Motor neuron (in vitro differentiated cells): ENCODE results near the gene SUMF1. TPM values are rescaled to one million over a fixed set of nuclear protein-coding genes. Genes with fewer than 3 reads are reported as not detected.
A peak's percentile ranks its signal among the peaks of the same experiment; 100 is the strongest.
"Not testable (repeated sequence)": the region's sequence is repeated elsewhere in the genome, so short reads cannot be mapped to it uniquely, and the experiment has no call there.

Source experiments
- ATAC-seq, 8 experiments: fragments of 200-7000 bp; cut with Tn5 transposase; replicated peaks in 6 of 8; 2 replicates each; pipeline ENCODE4 v1.8.0; 2021; ENCODE audit warnings: mild to moderate bottlenecking in 8 of 8, moderate library complexity in 8 of 8
- H3K27ac ChIP-seq, 2 donors: fragments of 250-450 bp; sonication (Bioruptor Pico); 2 replicates each; pipeline ENCODE4 v1.9.0; 2021; ENCODE audit warnings: antibody characterized with exemption in 2 of 2, mild to moderate bottlenecking in 2 of 2, moderate library complexity in 1 of 2
- H3K4me1 ChIP-seq, 2 donors: fragments of 250-450 bp; sonication (Bioruptor Pico); replicated peaks in 1 of 2; 2 replicates each; pipeline ENCODE4 v1.6.1; 2021; ENCODE audit warnings: antibody characterized with exemption in 2 of 2, mild to moderate bottlenecking in 2 of 2, moderate library complexity in 1 of 2
- H3K4me3 ChIP-seq, 5 donors: fragments of 250-450 bp; sonication (Bioruptor Pico); 2 replicates each; pipeline ENCODE4 v1.9.0; 2021; ENCODE audit warnings: antibody characterized with exemption in 5 of 5, mild to moderate bottlenecking in 5 of 5, moderate library complexity in 4 of 5
- WGBS, 10 experiments: fragments of 450-650 bp; shearing (Covaris generic); methylation state at CpG; one replicate each; pipeline ENCODE4 v1.0.0; 2022; 5-methylcytosine and 5-hydroxymethylcytosine counted together
- in situ Hi-C, 9 experiments: fragments of 400-800 bp; cut with MboI; loops; one replicate each; pipeline ENCODE4 v1.15.0; 2021; ENCODE audit warnings: low sequenced_read_pairs in 9 of 9, low pct_unique_long_range_greater_than_20kb in 2 of 9; ENCODE audit not compliant: unreplicated experiment in 9 of 9
- total RNA-seq, 8 experiments: library from RNA; unstranded; fragments of 300-600 nt; gene quantifications; 2 replicates each; pipeline versions ENCODE4 v1.2.3 to v1.2.4, GENCODE V29; 2022

Gene SUMF1
- total RNA-seq, 8 experiments from 2014 or later: 3.1 to 52.6 (median 12.1) TPM

DNA sequence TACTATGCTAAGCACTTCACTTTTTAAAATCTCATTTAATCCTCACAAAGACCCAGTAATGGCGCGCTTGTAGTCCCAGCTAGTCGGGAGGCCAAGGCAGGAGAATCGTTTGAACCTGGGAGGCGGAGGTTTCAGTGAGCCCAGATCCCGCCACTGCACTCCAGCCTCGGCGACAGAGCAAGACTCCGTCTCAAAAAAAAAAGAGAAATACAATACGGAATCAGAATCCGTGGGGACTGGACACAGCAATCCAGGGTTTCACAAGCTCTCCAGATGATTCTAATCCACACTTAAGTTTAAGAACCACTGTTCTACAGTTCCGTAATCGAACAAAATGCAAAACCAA is 426 bp upstream of the SUMF1 start:
- peaks cover 5 to 8% of the 10 kb centered on the region in 2 donors for H3K4me1 ChIP-seq
- H3K27ac ChIP-seq: no peak overlapping the region
- 71 to 100% (median 90%) methylated on average over 1 to 13 of the region's 13 CpGs; no CpG with 5 or more reads in 1 of the 10 experiments for WGBS, 10 experiments
- no peak for ATAC-seq
- peak overlapping the region; percentile 69 to 98 (median 94) for H3K4me3 ChIP-seq
- in situ Hi-C loops: no loop called here

DNA sequence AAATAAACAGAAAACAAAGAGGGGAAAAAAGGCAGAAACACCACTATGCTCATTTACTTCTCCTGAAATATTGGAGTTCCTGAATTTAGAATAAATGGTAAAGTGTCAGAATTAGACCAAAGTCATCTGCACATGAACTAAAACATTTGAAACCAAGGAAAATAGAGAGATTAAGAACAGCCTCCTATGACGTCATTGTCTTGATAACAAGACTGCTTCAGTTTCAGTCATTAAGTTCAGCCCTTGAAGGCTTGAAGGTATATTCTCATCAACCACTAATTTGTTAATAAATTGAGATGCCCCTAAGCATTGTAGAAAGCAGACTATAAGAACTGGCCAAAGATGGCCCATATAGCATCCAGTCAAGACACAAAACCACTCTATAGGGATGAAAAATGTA is 2.5 kb downstream of the SUMF1 start:
- H3K27ac ChIP-seq: no peak overlapping the region
- no peak for ATAC-seq
- 63 to 100% (median 100%) methylated on average over 1 of the region's 1 CpG; no CpG with 5 or more reads in 3 of the 10 experiments for WGBS, 10 experiments
- peaks cover 5 to 8% of the 10 kb centered on the region in 2 donors for H3K4me1 ChIP-seq
- in situ Hi-C loops: no loop called here
- no peak overlapping the region for H3K4me3 ChIP-seq

DNA sequence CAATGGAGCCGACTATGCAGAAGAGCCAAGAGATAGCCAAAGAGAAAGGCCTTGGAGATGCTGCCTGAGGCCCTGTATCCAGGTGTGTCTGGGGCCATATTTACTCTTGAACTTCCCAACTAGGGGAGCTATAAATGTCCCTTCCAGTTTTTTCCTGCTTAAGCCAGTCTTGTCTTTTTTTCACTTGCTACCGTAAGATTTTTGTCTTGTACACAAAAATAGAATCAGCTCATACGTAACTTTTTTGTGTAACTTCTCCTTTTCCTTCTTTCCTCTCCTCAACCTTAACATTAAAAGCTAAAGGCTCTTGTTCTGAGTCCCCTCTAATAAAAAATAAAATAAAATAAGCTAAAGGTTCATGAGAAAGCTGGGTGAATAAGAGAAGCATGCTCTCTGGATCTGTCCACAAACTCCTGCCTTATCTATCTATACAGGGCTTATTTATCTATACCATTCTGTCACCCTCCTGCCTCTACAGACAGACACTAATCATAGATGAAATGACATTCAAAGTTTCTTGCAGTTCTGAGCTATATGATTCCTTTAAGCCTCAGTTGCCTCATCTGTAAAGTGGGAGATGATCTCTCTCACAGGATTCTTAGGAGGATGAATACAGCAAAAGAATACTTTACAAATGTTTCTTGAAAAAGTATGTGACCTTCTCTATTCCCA is 4.6 kb downstream of the SUMF1 start:
- Histone ChIP-seq H3K4me3 (no peak overlapping the region), H3K27ac (no peak overlapping the region), H3K4me1 (peaks cover 5 to 8% of the 10 kb centered on the region in 2 donors)
- no peak for ATAC-seq
- 85 to 100% (median 97%) methylated on average over 1 to 3 of the region's 3 CpGs for WGBS, 10 experiments
- in situ Hi-C loops: no loop called here

DNA sequence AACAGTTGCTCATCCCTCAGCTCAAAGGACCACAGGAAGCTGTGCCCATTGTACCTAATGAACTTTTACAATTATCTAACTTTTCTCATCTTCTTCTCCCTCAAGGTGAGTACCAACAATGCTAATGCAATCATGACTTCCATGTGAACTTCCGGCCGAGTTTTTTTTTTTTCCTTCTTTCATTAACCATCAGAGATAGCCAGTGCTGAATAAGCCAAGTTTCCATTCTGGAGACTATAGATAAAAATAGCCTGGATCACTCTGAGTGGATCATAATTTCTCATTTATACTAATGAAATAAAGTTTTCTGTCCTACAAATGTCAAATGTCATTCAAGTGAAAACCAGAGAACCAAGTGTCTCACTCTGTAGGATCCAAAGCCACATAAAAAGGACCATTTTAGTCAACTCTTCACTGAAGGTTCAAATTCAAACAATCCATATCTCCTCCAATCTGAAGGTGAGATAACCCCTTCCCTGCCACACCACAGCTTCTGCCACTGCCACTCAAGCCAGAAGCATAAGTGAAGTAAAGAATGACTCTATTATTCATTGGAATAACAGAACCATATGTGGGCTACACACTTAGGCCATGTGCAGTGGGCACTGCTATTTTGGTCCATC is 5.5 kb downstream of the SUMF1 start:
- WGBS, 10 experiments: 83 to 100% (median 100%) methylated on average over 2 of the region's 2 CpGs; no CpG with 5 or more reads in 3 of the 10 experiments
- in situ Hi-C loops: no loop called here
- H3K27ac ChIP-seq: no peak overlapping the region
- no peak overlapping the region for H3K4me3 ChIP-seq
- ATAC-seq: no peak
- H3K4me1 ChIP-seq: peaks cover 5 to 8% of the 10 kb centered on the region in 2 donors

DNA sequence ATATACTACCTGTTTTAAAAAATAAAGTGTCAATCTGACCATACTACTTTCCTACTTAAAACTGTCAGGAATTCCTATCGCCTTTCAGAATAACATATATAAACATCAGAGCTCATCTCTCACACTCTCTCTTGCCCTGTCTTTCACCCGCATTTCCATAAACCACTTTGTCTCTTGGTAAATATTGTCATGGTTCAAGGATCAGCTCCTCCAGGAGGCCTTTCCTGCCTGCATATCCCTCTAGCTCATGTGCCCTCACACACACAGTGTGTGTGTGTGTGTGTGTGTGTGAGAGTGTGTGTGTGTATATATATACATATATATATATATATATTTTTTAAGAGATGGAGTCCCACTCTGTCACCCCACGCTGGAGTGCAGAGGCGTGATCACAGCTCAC is 6.7 kb downstream of the SUMF1 start:
- in situ Hi-C loops: no loop called here
- H3K4me3 ChIP-seq: no peak overlapping the region
- H3K27ac ChIP-seq: no peak overlapping the region
- peak in 1 of 8 experiments; percentile 27 for ATAC-seq
- H3K4me1 ChIP-seq: no peaks in the 10 kb centered on the region
- 63 to 100% (median 92%) methylated on average over 1 to 2 of the region's 4 CpGs; no CpG with 5 or more reads in 2 of the 10 experiments for WGBS, 10 experiments

DNA sequence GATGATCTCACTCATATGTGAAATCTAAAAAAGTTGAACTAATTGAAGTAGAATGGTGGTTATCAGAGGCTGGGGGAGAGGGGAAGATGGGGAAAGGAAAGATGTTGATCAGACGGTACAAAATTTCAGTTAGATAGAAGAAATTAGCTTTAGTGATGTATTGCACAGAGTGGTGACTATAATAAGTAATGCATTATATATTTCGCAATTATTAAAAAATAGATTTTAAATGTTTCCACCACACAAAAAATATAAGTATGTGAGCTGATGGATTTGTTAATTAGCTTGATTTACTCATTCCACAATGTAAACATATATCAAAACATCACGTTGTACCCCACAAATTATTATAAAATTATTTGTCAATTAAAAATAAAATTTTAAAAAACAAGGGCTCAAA is 8.1 kb downstream of the SUMF1 start:
- no peak overlapping the region for H3K27ac ChIP-seq
- in situ Hi-C loops: no loop called here
- no peak for ATAC-seq
- no peak overlapping the region for H3K4me3 ChIP-seq
- WGBS, 10 experiments: 80 to 100% (median 90%) methylated on average over 1 to 3 of the region's 3 CpGs
- no peaks in the 10 kb centered on the region for H3K4me1 ChIP-seq

DNA sequence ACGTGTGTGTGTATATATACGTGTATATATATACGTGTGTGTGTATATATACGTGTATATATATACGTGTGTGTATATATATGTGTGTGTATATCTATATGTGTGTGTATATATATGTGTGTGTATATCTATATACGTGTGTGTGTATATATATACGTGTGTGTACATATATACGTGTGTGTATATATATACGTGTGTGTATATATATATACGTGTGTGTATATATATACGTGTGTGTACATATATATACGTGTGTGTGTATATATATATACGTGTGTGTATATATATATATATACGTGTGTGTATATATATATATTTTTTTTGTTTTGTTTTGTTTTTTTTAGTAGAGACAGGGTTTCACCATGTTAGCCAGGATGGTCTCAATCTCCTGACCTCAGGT is 10.3 kb downstream of the SUMF1 start:
- 88 to 95% (median 90%) methylated on average over 2 to 9 of the region's 14 CpGs; no CpG with 5 or more reads in 5 of the 10 experiments for WGBS, 10 experiments
- H3K4me1 ChIP-seq, H3K27ac ChIP-seq, ATAC-seq, in situ Hi-C loops, H3K4me3 ChIP-seq: not testable (repeated sequence)

DNA sequence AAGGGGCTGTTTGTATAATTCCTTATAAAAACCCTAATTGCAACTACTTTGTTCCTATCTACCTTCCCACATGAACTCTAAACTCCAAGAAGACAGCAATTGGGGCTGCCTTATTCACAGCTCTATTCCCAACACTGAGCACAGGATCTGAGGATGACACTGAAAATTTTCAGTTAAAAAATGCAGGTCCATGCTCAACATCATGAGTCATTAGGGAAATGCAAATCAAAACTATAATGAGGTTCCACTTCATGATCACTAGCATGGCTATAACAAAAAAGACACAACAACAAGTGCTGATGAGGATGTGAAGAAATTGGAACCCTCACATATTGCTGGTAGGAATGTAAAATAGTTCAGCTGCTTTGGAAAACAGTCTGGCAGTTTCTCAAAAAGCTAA is 12.9 kb downstream of the SUMF1 start:
- Histone ChIP-seq H3K4me3 (no peak overlapping the region), H3K4me1 (peaks cover 0 to 2% of the 10 kb centered on the region in 2 donors), H3K27ac (no peak overlapping the region)
- ATAC-seq: peak in 3 of 8 experiments; percentile 74 to 97 (median 94)
- in situ Hi-C loops: no loop called here

DNA sequence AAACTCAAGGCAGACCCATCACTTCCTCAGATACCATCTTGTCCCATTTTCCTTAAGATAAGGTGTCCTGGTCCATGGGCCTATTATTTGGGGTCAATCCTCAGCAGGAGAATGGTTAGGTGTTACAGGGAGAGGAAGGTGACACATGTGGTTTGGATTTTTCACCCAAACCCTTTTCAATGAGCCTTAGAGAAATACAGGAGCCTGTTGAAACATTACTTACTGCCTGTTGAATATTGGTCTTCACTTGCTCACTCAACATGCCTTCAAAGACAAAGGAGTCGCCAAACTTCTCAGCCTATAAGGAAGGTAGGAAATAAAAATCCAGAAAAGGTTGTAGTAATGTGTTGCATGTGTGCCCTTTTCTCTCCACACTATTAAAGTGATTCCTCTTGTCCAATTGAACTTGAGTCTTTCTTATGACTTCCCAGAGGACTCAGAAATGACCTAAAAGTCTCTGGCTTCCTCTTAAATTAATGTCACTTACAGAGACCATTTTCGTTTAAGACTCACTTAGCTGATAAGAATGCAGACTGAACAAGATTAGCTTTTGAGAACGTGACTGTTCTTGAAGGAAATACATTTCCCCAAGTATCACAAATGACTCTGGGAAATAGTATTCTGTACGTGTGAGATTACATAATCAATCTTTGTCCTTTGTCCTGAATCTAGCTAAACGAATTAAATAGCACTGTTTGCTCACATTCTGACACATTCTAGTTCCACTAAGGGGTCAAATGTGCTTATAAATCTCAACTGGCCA is 17.8 kb downstream of the SUMF1 start:
- WGBS, 10 experiments: 42 to 92% (median 82%) methylated on average over 3 to 5 of the region's 5 CpGs; no CpG with 5 or more reads in 1 of the 10 experiments
- in situ Hi-C loops: no loop called here
- ATAC-seq: no peak
- no peak overlapping the region for H3K4me3 ChIP-seq
- no peak overlapping the region for H3K27ac ChIP-seq
- peaks cover 0 to 2% of the 10 kb centered on the region in 2 donors for H3K4me1 ChIP-seq

DNA sequence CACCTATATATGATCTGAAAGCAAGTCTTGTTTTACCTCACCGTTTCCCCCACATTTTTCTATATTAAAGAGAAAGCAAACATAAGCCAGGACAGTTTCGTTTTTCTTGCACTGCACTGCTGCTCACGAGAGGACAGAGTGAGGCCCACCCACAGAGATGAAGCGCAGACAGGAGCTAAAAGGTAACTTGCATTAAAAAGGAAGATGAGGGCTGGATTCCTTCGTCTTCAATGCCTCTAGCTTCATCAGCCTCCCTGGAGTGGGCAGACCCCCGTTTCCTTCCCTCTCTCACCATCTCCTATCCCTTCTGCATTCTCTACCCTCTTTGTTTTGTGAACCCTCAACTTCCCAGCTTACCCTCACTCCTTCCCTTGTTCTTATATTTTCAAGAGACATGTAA is 18.9 kb downstream of the SUMF1 start:
- Histone ChIP-seq H3K27ac (no peak overlapping the region), H3K4me3 (no peak overlapping the region), H3K4me1 (peaks cover 0 to 2% of the 10 kb centered on the region in 2 donors)
- 30 to 95% (median 67%) methylated on average over 2 to 6 of the region's 6 CpGs; no CpG with 5 or more reads in 1 of the 10 experiments for WGBS, 10 experiments
- ATAC-seq: no peak
- in situ Hi-C loops: no loop called here

DNA sequence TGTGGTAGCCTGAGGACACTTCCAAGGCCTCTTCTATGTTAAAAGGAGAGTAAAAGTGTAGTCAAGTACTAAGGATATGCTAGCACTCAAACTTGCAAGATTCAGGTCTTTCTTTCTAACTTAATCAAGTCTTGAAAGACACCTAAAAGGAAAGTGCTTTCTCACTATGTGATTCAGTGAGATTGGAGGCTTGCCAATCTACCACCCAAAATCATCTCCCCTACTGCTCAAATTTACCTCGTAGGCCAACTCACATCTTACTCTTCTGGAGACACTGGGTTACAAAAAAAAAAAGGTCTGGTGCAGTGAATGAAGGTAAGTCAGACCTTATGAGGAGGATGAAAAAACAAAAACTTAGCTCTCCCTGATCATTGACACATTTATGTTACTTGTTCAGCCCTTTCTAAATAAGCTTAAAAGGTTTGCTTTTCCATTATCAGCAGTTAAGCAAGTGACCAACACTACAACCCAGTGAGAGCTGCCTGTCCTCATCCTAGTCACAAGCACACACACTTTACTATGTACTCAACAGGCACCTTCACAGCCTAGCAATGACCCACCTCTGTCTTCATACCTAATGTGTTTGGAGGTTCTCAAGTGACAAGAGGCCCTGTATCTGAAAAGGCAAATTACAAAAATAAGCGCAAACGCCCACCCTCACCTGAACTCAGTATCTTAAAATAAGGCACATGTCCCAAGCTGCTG is 19.6 kb downstream of the SUMF1 start:
- Histone ChIP-seq H3K27ac (no peak overlapping the region), H3K4me3 (no peak overlapping the region), H3K4me1 (peaks cover 0 to 2% of the 10 kb centered on the region in 2 donors)
- no peak for ATAC-seq
- WGBS, 10 experiments: 86 to 100% (median 93%) methylated on average over 1 to 3 of the region's 3 CpGs; no CpG with 5 or more reads in 5 of the 10 experiments
- in situ Hi-C loops: no loop called here

DNA sequence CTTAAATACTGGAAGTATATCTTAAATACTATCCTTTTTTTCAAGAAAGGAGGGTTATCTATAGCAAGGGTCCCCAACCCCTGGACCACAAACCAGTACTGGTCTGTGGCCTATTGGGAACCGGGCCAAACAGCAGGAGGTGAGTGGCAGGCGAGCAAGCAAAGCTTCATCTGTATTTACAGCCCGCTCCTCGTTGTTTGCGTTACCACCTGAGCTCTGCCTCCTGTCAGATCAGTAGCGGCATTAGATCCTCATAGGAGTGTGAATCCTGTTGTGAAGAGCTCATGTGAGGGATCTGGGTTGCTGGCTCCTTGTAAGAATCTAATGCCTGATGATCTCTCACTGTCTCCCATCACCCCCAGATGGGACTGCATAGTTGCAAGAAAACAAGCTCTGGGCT is 26.1 kb downstream of the SUMF1 start:
- in situ Hi-C loops: no loop called here
- no peak for ATAC-seq
- H3K27ac ChIP-seq: no peak overlapping the region
- no peaks in the 10 kb centered on the region for H3K4me1 ChIP-seq
- 70 to 100% (median 93%) methylated on average over 1 to 6 of the region's 6 CpGs; no CpG with 5 or more reads in 4 of the 10 experiments for WGBS, 10 experiments
- H3K4me3 ChIP-seq: no peak overlapping the region

DNA sequence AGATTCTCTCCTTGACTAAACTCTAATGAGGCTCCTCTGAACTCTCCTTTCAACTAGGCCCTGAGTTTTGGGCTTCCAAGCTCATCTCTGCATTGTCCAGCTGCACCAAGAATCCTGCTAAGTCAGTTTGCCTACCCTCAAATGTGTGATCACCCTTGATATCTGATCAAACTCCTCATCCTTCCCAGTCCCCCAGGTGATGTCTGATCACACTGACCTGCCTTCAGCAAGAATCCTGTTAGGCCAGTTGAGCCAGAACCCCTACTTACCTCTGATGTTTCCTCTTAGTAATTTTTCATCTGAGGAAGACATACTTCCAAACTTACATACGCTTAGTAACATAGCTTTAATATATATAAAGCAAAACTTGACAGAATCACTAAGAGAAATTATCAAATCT is 28.8 kb downstream of the SUMF1 start:
- in situ Hi-C loops: no loop called here
- H3K4me1 ChIP-seq: no peaks in the 10 kb centered on the region
- no peak overlapping the region for H3K27ac ChIP-seq
- 100% methylated on average over 1 of the region's 1 CpG; no CpG with 5 or more reads in 3 of the 10 experiments for WGBS, 10 experiments
- H3K4me3 ChIP-seq: no peak overlapping the region
- ATAC-seq: no peak
